ENCODE results near the gene NAALADL2.

DNA sequence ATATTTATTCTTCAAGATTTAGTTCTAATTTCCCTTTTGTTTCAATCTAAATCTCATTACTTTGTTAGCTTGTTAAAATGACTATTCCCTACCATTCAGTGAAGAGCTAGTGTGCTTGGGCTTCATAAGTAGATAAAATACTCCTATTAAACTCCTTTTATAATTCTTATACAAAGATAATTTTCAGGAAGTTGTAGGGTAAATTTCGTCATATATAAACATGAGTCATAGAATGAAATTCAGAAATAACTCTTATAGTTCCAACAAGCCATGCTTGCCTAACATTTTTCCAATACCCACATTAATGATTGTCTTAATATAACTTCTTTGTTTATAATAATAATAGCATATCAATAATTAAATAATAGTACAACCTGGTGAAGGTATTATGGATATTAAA, 407.3 kb downstream of the NAALADL2 start:
- TF ChIP-seq CTCF (IDR thresholded peaks at IDR 0.05; ENCODE audit: insufficient read depth, low read length, poor library complexity, severe bottlenecking) (no peak), EZH2phosphoT487 (conservative IDR thresholded peaks at IDR 0.05; ENCODE audit: low read length) (no peak)
